GM18526 (cell line): ENCODE measurements around the gene PSMD11.
A peak's percentile ranks its signal among the peaks of the same experiment; 100 is the strongest.

Source experiments
- POLR2A ChIP-seq: IDR thresholded peaks from 3 replicates; pipeline ENCODE4 v1.6.1; 2011; ENCODE audit not compliant: insufficient read length; ENCODE audit errors: extremely low read depth

The PSMD11 gene

DNA sequence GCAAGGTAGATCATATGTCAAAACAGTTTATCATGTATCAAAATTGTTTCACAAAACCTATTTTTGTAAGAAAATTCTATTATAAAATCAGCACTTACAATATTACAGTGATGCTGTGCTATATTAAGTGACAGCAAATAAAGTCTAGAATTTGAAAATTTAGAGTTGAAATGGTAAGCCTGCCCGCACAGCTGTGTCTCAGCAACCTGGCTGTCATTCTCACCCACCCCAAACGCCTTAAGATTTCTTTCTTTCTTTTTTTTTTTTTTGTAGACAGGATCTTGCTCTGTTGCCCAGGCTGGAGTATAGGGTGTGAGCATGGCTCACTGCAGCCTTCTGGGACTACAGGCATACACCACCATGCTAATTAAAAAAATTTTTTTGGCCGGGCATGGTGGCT is 69.3 kb downstream of the PSMD11 start:
- TF ChIP-seq POLR2A, result no peak

DNA sequence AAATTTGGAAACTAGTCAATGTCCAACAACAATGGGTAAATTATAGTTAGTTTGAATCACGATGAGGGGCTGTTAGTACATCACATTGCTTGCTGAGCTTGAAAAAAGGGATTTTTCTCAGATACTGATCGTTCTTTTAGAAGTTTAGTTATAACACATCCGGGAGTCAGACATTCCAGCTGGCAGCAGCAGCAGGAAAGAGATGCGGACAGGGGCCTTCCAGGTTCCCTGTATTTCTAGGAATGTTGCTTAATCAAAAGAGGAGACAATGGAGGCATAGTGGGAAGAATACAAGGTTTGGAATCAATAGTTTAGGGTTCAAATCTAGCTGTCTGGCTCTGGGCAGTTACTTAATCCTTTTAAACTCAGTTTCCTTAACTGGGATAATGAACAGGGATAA is 70.3 kb downstream of the PSMD11 start:
- TF ChIP-seq POLR2A, result no peak

DNA sequence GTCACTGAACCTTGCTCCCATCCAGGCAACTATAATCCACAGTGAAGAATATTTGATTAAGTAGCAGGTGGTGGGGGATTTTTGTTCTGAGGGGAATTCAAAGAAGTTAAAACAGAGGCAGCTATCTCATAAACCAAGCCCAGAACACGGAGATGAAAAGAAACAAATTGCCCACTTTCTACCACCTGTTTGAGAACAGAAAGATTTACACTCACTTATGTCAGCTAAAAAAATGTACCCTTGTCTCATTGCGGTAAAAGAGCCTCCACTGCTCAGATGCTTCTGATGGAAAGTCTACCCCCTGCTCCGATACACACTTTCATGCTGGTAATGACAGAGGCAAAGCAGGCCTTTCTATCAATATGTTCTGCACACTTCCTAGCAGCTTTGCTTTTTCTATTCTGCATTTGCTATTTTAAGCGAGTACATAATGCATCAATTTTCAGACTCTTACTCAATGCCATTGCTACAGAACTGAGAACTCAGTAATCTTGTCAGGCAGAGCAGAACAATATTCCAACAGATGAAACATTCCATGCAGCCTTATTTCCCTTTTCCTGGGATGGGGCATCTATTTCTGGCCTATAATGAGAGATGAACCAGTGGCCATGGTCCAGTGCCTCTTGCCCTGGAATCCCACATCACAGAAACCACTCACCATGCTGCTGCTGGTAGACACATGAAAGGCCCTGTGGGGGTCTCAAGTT is 71.5 kb downstream of the PSMD11 start:
- TF ChIP-seq POLR2A, result no peak

DNA sequence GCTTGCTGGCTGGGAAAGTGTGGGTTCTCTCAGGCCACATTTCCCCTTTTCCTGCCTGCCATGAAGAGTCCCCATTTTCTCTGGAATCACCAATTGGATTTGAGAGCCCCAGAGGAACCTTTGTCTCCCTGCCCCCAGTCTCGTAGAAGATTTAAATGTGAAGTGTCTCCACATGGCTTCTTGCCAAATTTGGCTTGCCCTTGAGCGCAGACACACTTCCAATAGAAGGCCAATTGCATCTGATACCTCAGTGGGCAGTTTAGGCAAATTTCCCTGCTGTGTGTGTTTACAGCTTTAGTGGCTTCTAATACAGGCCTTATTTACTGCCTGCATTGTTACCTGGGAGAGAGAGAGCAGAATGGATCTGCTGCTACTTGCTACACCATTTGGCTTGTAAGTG is 72.1 kb downstream of the PSMD11 start:
- no peak for TF ChIP-seq POLR2A

DNA sequence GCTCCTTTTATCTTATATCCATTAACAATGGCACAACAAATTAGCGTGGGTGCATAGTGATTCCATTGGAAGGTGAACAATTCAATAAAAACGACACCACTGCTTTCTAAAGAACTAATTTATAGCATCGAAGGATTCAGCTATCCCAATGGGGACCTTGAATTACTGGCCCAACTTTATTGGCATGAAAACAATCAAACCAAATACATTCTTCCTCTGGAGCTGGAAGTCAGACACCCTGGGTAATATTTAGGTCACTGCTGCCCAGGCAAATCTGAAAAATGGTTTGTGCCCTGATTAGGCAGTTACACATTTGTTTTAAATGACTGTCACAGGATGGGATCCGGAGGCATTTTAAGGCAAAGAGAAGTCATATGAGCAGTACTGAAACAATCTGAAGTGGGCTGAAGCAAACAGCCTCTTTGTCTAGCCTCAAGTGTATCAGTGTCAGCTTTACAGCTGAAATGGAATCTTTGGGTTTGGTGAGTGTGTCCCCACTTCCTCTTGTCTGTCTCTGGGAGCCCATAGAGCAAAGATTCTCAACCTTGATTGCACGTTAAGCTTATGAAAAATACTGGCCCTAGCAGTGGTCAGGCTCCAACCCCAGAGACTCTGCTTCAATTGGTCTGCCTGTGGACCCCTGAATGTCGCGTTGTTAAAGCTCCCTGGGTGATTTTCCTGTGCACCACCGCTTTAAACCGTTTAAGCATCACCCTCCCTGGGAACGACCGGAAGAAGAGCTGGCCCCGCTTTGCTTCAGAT is 72.8 kb downstream of the PSMD11 start:
- TF ChIP-seq POLR2A, result no peak

DNA sequence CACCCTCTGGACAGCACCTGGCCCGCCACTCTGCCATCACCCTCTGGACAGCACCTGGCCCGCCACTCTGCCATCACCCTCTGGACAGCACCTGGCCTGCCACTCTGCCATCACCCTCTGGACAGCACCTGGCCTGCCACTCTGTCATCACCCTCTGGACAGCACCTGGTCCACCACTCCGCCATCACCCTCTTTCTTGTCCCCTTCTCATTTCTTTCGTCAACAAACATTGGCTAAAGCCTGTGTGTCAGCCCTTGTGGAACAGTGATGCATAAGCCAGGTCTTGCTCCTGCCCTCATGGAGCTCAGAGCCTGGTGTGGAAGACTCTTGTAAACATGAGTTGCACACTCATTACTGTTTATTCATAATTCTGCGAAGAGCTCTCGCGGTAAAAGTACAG is 73.7 kb downstream of the PSMD11 start:
- no peak for TF ChIP-seq POLR2A

DNA sequence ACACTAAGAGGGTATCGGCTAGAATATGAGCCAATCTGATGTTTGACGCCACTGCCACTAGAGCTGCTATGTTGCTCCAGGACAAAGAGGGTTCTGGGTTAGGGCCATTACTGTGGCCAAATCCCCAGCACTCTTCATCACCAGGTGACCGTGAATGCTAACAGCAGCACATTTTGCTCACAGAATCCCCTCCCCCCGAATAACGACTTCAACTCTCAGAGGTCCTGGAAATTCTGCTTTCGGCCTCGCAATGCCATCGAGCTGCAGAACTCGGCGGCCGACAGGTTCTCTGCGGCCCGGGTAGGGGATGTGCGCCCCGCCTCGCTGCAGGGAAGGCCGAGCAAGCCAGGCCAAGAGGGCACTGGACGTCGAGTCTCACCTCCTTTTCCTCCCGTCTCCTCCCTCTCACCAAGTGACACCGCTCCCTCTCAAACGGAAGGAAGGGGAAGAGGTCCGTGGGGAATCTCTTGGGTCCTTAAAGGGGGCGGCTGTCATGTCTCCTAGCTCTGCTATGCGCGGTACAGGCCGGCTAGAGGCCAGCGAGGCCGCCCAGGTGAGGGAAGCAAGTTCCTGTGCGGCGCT is 74.4 kb downstream of the PSMD11 start:
- no peak for TF ChIP-seq POLR2A

DNA sequence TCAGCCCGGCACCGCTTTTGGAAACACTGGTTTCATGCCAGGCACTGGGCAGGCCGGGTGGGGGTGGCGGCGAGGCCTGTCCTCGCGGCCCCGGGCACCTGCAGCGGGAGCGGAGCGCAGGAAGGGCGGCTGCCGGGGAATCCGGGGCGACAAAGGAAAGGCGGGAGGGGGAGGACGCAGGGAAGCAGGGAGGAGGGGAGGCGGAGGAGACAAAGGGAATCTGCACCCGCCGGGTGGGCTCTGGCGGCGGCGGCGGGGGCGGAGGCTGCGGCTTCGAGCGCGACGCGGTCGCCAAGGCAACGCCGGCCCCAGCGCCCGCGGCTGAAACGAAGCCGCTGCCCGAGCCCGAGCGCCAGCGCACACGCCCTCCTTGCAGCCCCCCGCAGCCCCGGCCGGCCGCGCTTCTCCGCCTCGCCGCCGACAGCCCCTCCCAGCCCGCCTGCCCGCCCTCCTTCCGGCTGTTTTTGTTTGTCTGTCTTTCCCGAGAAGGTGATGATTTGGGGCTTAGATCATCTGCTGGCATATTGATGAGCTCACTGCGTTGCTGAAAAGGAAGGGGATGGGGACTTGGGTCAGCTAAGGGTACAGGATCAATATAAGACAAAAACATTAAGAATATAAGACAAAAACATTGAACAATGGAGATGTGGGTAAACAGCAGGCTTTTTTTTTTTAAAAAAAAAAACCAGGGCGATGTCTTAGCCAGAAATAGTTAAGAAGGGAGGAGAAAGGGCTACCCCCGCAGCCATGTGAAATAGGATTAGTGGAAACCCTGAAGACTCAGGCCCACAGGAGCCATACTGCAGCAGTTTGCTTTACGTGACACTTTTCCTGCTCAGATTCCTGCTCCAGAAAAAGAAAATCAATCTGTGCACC is 75.2 kb downstream of the PSMD11 start:
- TF ChIP-seq POLR2A, result no peak

DNA sequence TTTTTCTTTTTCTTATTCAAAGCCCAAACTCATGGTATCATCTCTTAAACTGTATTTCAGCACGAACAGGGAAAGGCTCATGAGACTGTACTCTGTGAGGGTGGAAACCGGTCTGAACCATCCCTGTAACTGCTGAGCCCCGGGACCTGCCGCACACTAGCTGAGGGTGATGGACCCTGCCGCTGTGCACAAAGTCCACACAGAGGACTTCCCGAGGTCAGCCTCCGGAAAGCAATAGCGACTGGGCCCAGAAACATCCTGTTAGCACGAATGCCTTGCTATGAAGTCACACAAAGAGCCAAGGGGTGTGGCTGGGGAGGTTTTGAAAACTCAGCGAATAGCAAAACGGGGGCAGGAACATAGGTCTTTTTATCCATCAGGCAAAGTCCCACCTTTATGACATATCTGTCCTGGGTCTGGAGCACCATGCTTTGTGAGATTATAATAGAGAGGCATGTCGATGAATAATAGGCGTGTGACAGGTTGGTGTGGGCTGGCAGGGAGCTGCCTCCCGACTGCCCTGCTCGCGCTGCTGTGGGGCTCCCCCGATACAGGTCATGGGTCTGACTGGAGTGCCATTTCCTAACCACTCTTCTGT is 75.9 kb downstream of the PSMD11 start:
- TF ChIP-seq POLR2A, result peak; percentile 42

DNA sequence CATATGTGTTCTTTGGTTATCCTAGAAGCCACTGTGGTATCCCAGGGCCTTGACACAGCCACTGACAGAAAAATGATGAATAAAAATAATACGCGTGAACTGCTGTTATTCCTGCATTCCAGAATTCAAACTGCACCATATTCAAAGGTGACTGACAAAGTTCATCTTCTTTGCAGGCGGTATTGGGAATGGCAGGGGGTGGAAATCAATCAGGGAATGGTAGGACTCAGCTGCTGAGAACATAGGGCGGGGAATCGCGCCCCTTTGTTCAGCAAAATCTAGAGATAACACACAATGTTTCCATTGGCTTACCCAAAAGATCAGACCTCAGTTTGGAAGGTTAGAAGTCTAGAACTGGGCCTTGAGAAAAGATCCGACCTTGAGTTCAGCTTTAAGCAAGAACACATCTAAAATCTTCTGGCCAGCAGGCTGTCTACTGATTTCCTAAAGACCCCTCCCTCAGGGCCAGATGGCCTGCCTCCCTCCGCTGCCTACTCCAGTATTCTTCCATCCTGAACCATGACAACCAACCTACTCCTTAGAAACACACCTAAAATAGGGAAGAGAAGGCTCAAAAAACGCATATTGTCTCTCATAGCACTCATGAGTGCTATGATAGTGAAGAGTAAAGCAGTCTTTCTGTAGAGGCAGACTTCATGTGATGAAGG is 76.6 kb downstream of the PSMD11 start:
- TF ChIP-seq POLR2A, result no peak

DNA sequence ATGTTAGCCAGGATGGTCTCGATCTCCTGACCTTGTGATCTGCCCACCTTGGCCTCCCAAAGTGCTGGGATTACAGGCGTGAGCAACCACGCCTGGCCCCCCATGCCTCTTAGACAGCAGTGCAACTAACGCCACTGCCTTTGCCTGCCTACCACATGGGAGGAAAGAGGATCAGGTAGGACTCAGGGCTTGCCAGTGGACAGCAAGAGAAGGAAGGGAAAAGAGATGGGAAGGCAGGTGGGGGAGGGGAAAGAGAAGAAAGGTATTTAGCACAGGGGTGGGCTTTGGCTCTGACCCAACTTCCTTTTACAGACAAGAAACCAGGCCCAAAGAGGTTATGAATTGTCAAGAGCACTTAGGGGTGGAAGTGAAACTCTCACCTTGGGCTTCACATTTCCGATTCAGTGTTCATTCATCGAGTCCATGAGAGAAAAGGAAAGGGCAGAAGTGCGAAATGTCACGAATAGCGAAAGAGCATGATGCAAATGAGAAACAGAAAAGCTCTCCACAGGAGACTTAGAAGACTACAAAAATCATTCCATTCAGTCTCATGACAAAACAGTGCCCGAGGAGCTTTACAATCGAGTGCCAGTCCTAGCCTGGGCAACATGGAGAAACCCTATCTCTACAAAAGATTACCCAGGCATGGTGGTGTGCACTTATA is 78.8 kb downstream of the PSMD11 start:
- peak; percentile 30 for TF ChIP-seq POLR2A

DNA sequence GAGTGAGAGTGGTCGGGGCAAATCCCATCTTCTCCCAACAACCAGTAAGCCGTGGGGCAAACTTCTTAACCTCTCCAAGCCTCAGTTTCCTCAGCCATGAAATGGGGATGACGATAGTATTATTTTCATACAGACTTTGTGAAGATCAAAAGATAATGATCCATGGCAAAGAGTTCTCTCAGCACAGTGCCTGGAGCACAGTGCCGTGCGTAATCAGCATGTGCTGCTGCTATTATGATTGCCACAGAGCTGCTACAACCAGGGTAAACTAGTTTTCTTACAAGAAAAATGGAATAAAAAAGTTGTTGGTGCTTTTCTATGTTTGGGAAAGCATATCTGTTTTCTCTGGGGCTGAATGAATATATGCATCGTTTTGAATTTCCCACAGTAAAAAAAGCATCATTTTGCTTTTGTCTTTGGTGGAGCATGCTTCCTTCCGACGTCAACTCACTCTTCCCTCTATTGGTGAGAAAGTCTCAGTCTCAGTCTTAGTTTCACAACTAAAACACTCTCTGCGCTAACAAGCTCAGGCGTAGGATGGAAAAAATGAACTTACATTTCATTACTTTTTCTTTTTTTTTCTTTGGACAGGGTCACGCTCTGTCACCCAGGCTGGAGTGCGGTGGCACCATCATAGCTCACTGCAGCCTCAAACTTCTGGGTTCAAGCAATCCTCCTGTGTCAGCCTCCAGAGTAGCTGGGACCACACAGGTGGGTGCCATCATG is 79.7 kb downstream of the PSMD11 start:
- no peak for TF ChIP-seq POLR2A

DNA sequence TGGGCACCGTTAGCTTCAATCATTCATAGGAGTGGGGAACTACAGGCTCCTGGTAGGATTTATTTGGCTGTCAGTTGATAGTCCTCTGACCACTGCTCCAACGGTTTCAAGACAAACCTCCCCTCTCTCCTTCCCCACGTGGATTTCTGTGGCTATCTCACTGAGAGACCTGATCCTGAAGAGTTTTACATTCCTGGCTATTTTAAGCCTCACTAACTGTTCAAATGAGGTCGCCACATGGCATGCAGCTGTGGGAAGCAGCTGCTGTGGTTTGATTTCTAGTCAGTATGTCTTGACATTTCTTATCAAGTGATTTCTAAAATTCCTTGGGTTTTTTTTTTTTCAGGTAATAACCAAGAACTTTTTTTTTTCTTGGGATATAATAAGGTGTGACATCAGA is 80.8 kb downstream of the PSMD11 start:
- TF ChIP-seq POLR2A, result no peak
